Endometrial microvascular endothelial cells (primary cell): ENCODE measurements around the gene COA1. TPM values are rescaled to one million over a fixed set of nuclear protein-coding genes. Genes with fewer than 3 reads are reported as not detected.
"Not testable (repeated sequence)": the region's sequence is repeated elsewhere in the genome, so short reads cannot be mapped to it uniquely, and the experiment has no call there.

ENCODE experiments used
- in situ Hi-C: cut with HindIII; loops from 2 replicates; pipeline ENCODE4 v1.10.0; 2017; ENCODE audit warnings: low sequenced_read_pairs, low pct_unique_long_range_greater_than_20kb; ENCODE audit errors: inconsistent ontology term
- total RNA-seq: library from RNA; depleted of rRNA; stranded (reverse); fragments of >200 nt; gene quantifications from one replicate; pipeline ENCODE4 v1.2.3, GENCODE V29; 2015; ENCODE audit errors: inconsistent ontology term

The COA1 gene
- total RNA-seq, 1 donor from 2014 or later, result 50.4 TPM

- in situ Hi-C loops, result no loop called here
Measured at GRCh38 chr7:43698460-43699255, 30.7 kb downstream of the COA1 start.

DNA sequence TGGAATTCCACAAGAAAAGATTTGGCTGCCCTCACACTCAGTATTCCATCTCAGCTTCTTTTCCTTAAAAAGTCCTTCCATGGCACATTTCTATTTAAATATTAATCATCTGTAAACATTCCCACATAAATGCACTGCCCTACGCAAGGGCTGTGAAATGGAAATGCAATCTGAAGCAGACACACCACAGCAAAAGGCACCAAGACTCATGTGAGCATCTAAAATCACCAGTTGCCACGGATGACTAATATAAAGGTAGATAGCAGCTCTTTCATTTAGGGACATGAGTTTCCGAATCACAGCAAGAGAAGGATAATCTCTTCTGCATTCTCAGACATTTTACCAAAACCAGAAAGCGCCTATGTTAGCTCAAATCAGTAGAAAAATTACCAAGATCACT, 31.6 kb downstream of the COA1 start:
- in situ Hi-C loops, result no loop called here

DNA sequence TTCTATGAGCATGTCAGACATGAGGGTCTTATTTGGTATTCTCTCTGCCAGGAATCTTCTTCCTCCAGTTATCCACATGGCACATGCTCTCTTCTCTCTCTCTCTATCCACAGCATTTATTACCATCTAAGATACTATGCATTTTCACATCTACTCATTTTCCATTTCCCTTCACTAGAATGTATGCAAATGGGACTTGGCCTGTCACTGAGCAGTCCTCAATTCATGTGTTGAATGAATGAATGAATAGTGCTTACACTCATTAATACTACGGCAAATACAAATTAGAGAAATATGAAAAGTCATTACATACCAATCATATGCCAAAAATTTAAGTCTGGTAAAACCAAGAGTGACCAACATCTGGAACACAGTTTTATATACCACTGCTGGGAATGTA, 34.0 kb downstream of the COA1 start:
- in situ Hi-C loops, result no loop called here

DNA sequence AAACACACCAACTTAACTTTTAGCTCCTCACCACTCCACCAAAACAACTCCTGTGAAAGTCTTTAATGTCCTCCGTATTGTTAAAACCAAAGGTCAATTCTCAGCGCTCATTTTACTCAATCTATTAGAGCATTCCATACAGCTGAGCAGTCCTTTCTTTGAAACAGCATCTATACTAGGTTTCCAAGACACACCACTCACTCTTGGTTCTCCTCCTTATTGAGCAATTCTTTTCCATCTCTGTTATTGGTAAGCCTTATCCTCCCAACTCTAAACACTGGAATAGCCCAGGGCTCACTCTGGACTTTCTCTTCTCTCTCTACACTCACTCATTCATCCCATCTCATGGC, 34.9 kb downstream of the COA1 start:
- in situ Hi-C loops, result no loop called here

GRCh38 chr7:43693687-43694398, 35.5 kb downstream of the COA1 start:
- in situ Hi-C loops, result no loop called here

DNA sequence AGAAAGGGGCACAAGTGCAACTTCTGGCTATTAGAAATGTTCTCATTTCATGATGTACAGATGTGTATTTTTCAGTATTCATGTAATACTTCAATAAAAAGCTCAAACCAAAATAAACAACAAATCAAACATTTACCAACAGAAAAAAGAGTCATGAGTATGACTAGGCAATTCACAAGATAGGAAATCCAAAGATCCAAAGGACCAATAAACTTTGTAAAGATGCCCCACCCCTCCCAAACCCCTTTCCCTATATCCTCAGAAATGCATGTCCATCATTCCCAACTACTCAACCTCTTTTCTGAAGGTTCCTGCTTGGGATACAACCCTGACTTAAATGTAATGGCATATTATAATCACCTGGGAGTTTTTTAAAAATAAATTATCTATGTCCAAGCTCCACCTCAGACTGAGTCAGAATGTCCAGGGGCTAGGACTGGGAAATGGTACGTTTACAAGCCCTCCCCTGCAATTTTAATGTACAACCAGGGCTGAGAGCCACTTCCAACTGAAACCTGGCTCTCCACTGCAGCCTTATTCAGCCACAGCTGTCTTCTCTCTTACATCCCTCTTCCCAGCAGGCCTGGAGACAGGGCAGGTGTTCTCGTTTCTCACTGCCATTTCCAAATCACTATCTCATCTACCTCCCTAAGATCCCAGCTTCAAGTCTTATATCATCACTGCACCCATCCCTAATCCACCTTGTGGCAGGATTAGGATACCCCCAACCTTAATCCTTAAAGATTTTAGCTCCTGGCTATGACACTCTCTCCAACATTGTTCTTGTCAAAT, 36.5 kb downstream of the COA1 start:
- in situ Hi-C loops, result no loop called here

DNA sequence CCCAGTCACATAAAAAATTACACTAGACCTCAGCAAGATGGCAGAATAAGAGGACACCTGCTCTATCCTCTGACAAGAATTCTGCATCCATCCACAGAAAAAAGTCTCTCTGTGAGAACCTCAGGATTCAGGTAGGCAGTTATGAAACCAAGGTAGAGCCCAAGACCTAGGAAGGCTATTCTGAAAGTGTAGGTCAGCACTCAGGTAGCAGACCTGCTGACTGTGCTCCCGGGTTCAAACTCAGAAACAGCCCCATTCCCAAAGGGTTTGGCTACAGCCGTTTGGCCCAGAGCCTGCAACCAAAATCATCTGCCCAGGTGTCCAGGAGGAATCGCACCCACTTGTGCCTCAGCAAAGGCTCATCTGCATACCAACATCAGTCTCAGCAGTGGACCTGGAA, 37.7 kb downstream of the COA1 start:
- in situ Hi-C loops, result no loop called here

DNA sequence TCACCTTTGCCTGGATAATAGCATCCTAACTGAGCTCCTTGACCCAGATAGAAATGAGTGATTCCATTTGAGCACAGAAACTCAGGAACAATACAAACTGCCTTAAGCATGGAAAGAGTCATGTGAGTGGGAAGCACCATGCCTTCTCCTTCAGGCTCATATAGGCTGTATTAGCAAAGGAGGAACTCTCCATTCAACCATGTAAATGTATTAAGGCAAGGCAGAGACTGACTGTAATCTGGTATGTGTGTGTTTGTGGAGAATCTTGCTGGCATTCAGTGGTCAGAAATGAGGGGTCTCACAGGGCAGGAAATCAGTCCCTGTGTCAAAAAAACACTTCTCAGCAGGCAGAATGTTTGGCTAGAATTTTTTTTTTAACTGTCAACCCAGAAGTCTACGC, 40.2 kb downstream of the COA1 start:
- in situ Hi-C loops, result no loop called here

DNA sequence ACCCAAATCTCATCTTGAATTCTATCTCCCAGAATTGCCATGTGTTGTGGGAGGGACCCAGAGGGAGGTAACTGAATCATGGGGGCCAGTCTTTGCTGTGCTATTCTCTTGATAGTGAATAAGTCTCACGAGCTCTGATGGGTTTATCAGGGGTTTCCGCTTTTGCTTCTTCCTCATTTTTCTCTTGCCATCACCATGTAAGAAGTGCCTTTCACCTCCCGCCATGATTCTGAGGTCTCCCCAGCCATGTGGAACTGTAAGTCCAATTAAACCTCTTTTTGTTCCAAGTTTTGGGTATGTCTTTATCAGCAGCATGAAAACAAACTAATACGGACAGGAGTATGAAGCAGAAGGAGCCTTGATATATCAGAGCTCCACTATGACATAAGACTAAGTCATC, 41.5 kb downstream of the COA1 start:
- in situ Hi-C loops, result not testable (repeated sequence)

DNA sequence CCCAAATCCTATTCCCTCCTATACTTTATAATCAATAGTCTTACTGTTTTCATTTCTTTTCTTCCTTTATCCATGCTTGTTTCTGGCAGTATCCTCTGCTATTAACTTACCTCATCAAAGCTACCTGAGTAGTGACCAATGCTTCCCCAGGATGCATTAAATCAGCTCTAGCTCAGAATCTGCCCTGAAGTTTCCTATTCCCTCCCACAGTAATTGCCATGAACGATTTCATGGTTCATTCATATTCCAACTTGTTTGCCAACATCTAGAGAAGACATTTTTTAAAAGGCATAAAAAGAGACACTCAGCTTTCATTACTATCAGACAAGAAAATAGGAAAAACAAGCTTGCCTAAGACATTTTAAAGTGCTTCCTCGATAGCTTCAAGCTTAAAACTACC, 42.3 kb downstream of the COA1 start:
- in situ Hi-C loops, result no loop called here

DNA sequence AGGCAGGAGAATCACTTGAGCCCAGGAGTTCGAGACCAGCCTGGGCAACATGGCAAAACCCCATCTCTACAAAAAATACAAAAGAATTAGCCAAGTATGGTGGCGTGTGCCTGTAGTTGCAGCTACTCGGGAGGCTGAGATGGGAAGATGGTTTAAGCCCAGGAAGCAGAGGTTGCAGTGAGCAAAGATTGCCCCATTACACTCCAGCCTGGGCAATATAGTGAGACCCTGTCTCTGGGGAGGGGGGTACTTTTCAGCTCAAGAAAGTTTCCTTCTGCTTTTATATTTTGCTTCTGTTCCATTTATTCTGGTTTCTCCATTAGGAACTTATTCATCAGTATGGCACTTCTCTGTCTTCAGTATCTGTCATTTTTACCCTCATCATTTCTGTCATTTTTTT, 48.6 kb downstream of the COA1 start:
- in situ Hi-C loops, result no loop called here

DNA sequence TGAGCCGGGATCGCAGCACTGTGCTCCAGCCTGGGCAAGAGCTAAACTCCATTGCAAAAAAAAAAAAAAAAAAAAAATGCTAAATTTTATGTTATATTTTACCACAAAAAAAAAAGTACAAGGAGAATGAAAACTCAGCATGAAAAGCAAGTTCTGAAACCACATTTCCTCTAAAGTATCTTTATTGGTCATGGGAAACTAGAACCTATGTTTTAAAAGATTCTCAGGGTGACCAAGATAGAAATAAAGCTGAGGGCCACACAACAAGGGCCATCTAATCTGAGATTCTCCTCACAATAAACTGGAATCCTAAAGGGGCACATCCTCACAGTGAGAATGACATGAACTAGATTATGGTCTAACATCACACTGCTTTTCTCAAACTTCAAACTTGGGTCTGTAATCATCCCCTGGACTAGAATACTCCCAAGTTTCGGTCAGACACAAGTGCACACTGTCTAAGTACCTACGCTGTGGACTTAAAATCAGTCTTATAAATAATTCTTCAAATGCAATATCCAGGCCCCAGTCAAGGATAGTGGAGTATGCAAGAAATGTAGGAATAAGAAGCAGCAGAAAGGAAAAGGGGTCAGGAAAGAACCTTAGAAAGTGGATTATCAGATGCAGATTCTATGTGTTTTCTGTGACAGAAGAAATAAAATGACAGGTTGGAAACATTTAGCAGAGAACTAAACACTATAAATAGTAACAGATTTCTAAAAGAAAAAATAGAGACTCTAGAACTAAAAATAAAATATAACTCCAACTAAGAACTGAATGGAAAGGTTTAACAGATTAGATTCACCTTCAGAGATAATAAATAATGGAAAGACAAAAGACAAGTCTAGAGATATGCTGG, 49.9 kb downstream of the COA1 start:
- in situ Hi-C loops, result no loop called here

- in situ Hi-C loops, result no loop called here
Measured at GRCh38 chr7:43678315-43678714, 51.0 kb downstream of the COA1 start.

DNA sequence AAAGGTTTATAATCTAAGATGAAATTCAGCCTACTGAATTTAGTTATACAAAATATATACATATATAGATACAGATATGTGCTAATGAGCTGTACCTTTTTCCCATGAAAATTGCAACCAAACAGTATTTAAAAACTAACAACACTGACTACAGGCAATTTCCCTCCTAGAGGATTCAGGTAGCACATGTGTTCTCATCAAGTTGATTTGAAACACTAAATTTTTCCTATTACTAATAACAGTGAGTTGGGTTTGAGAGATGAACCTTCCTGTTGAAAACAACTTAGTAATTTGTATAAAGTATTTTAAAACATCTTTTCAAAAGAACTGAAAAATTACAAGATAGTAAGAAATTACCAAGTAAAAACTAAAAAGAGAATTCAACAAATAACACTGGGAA, 51.5 kb downstream of the COA1 start:
- in situ Hi-C loops, result no loop called here

DNA sequence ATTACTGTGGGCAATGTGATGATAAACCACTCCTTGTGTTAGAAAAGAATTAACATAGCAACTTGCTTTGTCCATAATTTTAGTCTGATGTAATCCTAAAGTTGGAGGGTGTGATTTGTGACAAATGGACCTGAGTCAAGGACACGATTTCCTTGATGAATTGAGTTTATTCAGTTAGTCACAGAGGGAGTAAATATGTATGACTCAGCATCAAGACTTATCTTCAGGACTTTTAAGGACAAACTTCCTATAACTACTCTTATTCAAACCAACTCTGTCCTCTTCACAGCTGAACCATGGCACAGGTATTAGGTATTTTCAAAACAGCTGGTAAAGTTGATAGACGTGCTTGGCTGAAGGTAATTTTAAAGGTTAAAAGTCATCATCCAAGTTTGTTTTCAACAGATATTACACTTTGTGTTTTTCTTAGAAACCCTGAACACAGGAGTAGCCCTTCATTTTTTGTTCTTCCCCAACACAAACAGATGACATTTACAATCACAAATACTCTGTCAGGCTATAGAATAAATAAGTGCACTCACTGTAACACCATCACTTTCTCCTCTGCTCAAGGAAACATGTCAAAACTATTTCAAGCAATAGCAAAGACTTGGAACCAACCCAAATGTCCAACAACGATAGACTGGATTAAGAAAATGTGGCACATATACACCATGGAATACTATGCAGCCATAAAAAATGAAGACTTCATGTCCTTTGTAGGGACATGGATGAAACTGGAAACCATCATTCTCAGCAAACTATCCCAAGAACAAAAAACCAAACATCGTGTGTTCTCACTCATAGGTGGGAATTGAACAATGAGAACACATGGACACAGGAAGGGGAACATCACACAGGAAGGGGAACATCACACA, 54.5 kb downstream of the COA1 start:
- in situ Hi-C loops, result no loop called here

GRCh38 chr7:43673243-43673976, 55.9 kb downstream of the COA1 start:
- in situ Hi-C loops, result not testable (repeated sequence)

GRCh38 chr7:43671521-43671920, 57.8 kb downstream of the COA1 start:
- in situ Hi-C loops, result no loop called here
